SK-N-MC (cell line): Measurements from ENCODE around the gene NBPF1.
"Not testable (repeated sequence)": the region's sequence is repeated elsewhere in the genome, so short reads cannot be mapped to it uniquely, and the experiment has no call there.

Experiments used
- EZH2 ChIP-seq: fragments of 200-600 bp; sonication (generic); IDR thresholded peaks from one replicate; pipeline ENCODE4 v1.6.1; 2017; ENCODE audit warnings: antibody characterized with exemption
- POLR2AphosphoS5 ChIP-seq: IDR thresholded peaks from 2 replicates; pipeline ENCODE4 v1.6.1; 2012; ENCODE audit warnings: mild to moderate bottlenecking, low read depth, low read length, borderline replicate concordance

GRCh38 chr1:16600855-16601786 lies 12.2 kb downstream of the NBPF1 start:
- not testable (repeated sequence) for TF ChIP-seq POLR2AphosphoS5, EZH2
